Nephron (organoid): Measurements from ENCODE around the gene ACAP3.

Experiments used
- H3K27ac Mint-ChIP-seq, 3 experiments: 2 replicates each; pipeline ENCODE4 v1.8.0; 2020; ENCODE audit warnings: mixed read lengths in 3 of 3, mild to moderate bottlenecking in 2 of 3, moderate library complexity in 1 of 3
- H3K27me3 Mint-ChIP-seq: 2 replicates; pipeline ENCODE4 v1.8.0; 2021; ENCODE audit warnings: low read depth, mild to moderate bottlenecking, moderate library complexity, mixed read lengths
- H3K36me3 Mint-ChIP-seq: 2 replicates; pipeline ENCODE4 v1.8.0; 2020; ENCODE audit warnings: low read depth, mixed read lengths
- H3K4me1 Mint-ChIP-seq: 2 replicates; pipeline ENCODE4 v1.8.0; 2020; ENCODE audit warnings: mixed read lengths
- H3K4me3 Mint-ChIP-seq, 3 experiments: 2 replicates each; pipeline ENCODE4 v1.8.0; 2020; ENCODE audit warnings: mild to moderate bottlenecking in 3 of 3, mixed read lengths in 3 of 3, moderate library complexity in 2 of 3
- H3K9me3 Mint-ChIP-seq: 2 replicates; pipeline ENCODE4 v1.8.0; 2020; ENCODE audit warnings: mixed read lengths
- TF ChIP-seq, protein P1 (sequence below), 3 experiments: fragments of 200-600 bp; sonication (generic); IDR thresholded peaks; one replicate each; pipeline ENCODE4 v1.5.0; 2021; ENCODE audit warnings: antibody characterized with exemption in 3 of 3; ENCODE audit not compliant: unreplicated experiment in 3 of 3

ACAP3 gene

GRCh38 chr1:1243807-1244191 is 63.9 kb downstream of the ACAP3 start:
- Mint-ChIP-seq H3K27me3 (peaks cover 9% of the 10 kb centered on the region), H3K9me3 (no peaks in the 10 kb centered on the region), H3K36me3 (no peaks in the 10 kb centered on the region), H3K4me1 (no peaks in the 10 kb centered on the region), H3K4me3 (peak overlapping the region in 1 of 3 experiments; percentile 19), H3K27ac (no peak overlapping the region)
- TF ChIP-seq, protein P1, sequence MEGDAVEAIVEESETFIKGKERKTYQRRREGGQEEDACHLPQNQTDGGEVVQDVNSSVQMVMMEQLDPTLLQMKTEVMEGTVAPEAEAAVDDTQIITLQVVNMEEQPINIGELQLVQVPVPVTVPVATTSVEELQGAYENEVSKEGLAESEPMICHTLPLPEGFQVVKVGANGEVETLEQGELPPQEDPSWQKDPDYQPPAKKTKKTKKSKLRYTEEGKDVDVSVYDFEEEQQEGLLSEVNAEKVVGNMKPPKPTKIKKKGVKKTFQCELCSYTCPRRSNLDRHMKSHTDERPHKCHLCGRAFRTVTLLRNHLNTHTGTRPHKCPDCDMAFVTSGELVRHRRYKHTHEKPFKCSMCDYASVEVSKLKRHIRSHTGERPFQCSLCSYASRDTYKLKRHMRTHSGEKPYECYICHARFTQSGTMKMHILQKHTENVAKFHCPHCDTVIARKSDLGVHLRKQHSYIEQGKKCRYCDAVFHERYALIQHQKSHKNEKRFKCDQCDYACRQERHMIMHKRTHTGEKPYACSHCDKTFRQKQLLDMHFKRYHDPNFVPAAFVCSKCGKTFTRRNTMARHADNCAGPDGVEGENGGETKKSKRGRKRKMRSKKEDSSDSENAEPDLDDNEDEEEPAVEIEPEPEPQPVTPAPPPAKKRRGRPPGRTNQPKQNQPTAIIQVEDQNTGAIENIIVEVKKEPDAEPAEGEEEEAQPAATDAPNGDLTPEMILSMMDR (IDR thresholded peaks at IDR 0.05; ENCODE audit: unreplicated experiment in 3 of 3) = no peak

DNA sequence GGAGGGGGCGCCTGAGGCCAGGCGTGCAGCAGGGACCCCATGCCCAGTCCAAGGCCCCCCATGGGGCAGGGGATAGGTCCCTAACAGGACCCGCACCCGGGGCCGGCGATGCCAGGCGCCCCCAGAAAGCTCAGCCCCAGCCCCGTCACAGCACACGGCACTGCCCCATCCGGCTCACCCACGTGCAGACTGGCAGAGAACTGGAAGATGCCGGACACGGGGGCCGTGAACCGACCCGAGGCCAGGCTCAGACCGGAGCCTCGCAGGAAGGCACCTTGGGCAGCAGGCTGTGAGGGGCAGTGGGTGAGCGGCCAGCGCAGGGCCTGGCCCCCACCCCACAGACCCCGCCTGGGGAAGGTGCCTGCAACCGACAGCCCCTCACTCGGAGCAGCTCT is 64.5 kb downstream of the ACAP3 start:
- H3K36me3 Mint-ChIP-seq = no peaks in the 10 kb centered on the region
- H3K9me3 Mint-ChIP-seq = no peaks in the 10 kb centered on the region
- H3K27me3 Mint-ChIP-seq = peaks cover 9% of the 10 kb centered on the region
- H3K4me1 Mint-ChIP-seq = no peaks in the 10 kb centered on the region
- no peak overlapping the region for H3K27ac Mint-ChIP-seq
- TF ChIP-seq, protein P1 (IDR thresholded peaks at IDR 0.05; ENCODE audit: unreplicated experiment in 3 of 3) = no peak
- H3K4me3 Mint-ChIP-seq = no peak overlapping the region

DNA sequence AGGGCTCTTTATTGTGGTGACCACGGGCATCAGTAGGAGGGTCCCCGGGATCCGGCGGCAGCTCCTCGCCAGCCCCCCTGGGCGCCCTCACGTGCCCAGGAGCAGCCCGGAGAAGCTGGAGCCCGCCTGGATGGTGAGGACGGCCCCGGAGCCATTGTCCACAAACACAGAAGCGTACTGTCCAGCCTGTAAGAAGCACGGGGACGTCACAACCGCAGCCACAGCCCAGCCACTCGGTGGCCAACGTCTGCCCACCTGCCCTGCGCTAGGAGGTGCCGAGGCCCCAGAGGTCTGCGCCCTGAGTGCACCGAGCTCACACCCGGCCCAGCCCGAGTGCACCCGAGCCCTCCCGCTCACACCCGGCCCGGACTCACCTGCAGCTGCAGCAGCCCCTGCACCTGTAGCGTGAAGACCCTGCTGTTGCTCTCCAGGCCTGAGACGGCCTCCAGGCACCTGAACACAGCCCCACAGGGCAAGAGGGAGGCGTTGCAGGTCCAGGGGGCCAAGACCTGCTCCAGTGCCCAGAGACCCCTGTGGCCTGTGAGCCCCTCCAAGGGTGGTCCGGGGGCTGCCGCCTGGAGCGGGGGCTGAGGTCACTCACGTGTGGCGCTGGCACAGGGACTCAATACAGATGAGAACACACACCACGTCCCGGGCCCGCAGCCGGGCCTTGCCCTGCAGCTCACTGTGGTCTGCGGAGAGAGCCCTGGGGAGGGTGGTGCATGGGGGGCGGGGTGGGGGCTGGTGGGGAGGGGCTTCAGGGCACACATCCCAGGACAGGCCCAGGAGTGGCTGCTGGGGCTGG is 65.1 kb downstream of the ACAP3 start:
- Mint-ChIP-seq H3K4me3 (no peak overlapping the region), H3K36me3 (no peaks in the 10 kb centered on the region), H3K27ac (no peak overlapping the region), H3K9me3 (no peaks in the 10 kb centered on the region), H3K4me1 (no peaks in the 10 kb centered on the region), H3K27me3 (peaks cover 5% of the 10 kb centered on the region)
- TF ChIP-seq, protein P1 (IDR thresholded peaks at IDR 0.05; ENCODE audit: unreplicated experiment in 3 of 3) = no peak
